Type B pancreatic cell (in vitro differentiated cells): Measurements from ENCODE around the gene TAF5. TPM values are rescaled to one million over a fixed set of nuclear protein-coding genes. Genes with fewer than 3 reads are reported as not detected.
A peak's percentile ranks its signal among the peaks of the same experiment; 100 is the strongest.
"Not testable (repeated sequence)": the region's sequence is repeated elsewhere in the genome, so short reads cannot be mapped to it uniquely, and the experiment has no call there.

Experiments used
- DNase-seq: peaks from one replicate; pipeline ENCODE4 v3.0.0; 2021; ENCODE audit warnings: mixed read lengths; ENCODE audit not compliant: unreplicated experiment; ENCODE audit errors: extremely low spot score
- H3K27ac Mint-ChIP-seq: 2 replicates; pipeline ENCODE4 v1.8.0; 2021; ENCODE audit warnings: mild to moderate bottlenecking, mixed read lengths
- H3K27me3 Mint-ChIP-seq: 2 replicates; pipeline ENCODE4 v1.8.0; 2021; ENCODE audit warnings: mixed read lengths
- H3K36me3 Mint-ChIP-seq: 2 replicates; pipeline ENCODE4 v1.8.0; 2021; ENCODE audit warnings: mixed read lengths
- H3K4me1 Mint-ChIP-seq: one replicate; pipeline ENCODE4 v1.8.0; 2021; ENCODE audit warnings: mixed read lengths; ENCODE audit not compliant: unreplicated experiment
- H3K4me3 Mint-ChIP-seq: 2 replicates; pipeline ENCODE4 v1.8.0; 2021; ENCODE audit warnings: mild to moderate bottlenecking, mixed read lengths
- H3K9me3 Mint-ChIP-seq: 2 replicates; pipeline ENCODE4 v1.8.0; 2021; ENCODE audit warnings: mixed read lengths
- total RNA-seq: library from RNA; stranded (reverse); gene quantifications from 2 replicates; pipeline ENCODE4 v1.2.1, GENCODE V29; 2021; ENCODE audit warnings: low replicate concordance
- TF ChIP-seq, protein P1 (sequence below): fragments of 200-600 bp; sonication (generic); conservative IDR thresholded peaks from 2 replicates; pipeline ENCODE4 v1.5.0; 2021; ENCODE audit warnings: antibody characterized with exemption, mild to moderate bottlenecking

TAF5 gene
- total RNA-seq, 1 donor from 2014 or later: 10.0 TPM

DNA sequence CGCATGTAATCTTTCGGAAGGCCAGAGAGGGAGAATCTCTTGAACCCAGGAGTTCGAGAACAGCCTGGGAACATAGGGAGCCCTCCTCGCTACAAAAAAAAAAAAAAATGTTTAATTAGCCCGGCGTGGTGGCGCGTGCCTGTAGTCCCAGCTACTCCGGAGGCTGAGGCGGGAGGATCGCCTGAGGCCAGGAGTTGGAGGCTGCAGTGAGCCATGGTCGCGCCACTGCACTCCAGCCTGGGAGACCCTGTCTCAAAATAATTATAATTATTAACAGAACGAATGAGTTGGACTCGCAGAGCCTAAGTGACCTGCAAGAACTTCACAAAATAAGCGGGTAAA lies 17.6 kb upstream of the TAF5 start:
- Mint-ChIP-seq H3K27ac (peak overlapping the region; percentile 41), H3K9me3 (no peaks in the 10 kb centered on the region), H3K36me3 (peaks cover 4% of the 10 kb centered on the region), H3K27me3 (no peaks in the 10 kb centered on the region), H3K4me3 (peak overlapping the region; percentile 93), H3K4me1 (peaks cover 4% of the 10 kb centered on the region)
- no peak for DNase-seq
- TF ChIP-seq, protein P1, sequence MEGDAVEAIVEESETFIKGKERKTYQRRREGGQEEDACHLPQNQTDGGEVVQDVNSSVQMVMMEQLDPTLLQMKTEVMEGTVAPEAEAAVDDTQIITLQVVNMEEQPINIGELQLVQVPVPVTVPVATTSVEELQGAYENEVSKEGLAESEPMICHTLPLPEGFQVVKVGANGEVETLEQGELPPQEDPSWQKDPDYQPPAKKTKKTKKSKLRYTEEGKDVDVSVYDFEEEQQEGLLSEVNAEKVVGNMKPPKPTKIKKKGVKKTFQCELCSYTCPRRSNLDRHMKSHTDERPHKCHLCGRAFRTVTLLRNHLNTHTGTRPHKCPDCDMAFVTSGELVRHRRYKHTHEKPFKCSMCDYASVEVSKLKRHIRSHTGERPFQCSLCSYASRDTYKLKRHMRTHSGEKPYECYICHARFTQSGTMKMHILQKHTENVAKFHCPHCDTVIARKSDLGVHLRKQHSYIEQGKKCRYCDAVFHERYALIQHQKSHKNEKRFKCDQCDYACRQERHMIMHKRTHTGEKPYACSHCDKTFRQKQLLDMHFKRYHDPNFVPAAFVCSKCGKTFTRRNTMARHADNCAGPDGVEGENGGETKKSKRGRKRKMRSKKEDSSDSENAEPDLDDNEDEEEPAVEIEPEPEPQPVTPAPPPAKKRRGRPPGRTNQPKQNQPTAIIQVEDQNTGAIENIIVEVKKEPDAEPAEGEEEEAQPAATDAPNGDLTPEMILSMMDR: no peak

DNA sequence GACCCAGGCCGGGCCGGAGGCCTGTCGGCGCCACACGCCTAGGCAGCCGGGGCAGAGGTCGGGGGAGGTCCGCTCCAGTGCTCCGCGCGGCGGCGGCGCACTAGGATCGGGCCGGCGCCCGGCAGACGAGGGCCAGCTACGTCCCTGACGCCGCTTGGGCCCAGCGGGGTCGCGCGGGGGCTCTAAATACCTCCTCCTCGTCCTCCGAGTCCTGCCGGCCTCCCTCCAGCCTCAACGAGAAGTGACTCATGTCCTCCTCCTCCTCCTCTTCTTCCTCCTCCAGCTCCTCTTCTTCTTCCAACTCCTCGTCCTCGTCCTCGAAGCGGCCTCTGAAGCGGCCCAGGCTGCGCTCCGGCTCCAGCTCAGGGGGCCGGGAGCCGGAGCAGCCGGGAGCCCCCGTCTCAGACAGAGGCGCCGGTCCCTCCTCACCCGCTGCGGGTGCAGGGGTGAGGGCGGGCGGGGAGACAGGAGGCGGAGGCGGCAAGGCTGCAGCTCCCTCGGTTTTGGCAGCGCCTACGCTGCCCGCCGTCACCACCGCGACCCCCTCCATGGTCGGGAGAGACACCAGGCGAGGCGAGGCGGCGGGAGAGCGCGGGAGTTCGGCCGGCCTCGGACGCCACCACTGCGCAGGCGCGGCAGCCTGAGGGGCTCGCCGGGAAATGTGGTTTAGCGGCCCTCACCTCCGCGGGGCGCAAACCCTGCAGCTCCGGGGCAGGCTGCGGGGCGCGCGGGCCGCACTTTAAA lies 17.1 kb upstream of the TAF5 start, which contains the start of gene PCGF6:
Gene PCGF6, minus strand, starts transcription at position 624 of the 744 bp plus-strand sequence. Its CDS starts 74 bp downstream, at position 550.
- Mint-ChIP-seq H3K36me3 (peaks cover 3% of the 10 kb centered on the region), H3K9me3 (no peaks in the 10 kb centered on the region), H3K4me3 (peak within 1 kb of the TSS; percentile 93), H3K27me3 (no peaks in the 10 kb centered on the region), H3K27ac (peak within 1 kb of the TSS; percentile 63), H3K4me1 (peaks cover 4% of the 10 kb centered on the region)
- peak; percentile 91 for DNase-seq
- TF ChIP-seq, protein P1: no peak

DNA sequence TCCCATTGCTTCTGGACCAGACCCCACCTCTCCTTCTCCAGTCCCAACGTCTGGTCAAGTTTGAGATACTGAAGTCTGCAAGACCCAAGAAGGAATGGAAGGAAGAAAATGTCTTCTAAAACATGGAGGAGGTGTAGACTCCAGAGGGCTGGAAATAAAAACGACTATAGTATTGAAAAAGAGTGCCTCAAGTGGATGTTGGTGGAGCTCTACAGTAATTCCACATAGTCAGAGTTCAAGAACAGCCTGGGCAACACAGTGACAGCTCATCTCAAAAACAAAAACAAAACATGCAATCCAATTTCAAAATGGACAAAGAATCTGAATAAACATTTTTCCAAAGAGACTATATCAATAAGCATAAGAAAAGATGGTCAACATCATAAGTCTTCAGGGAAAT lies 14.5 kb upstream of the TAF5 start:
- H3K4me3 Mint-ChIP-seq: no peak overlapping the region
- H3K27me3 Mint-ChIP-seq: no peaks in the 10 kb centered on the region
- no peaks in the 10 kb centered on the region for H3K9me3 Mint-ChIP-seq
- TF ChIP-seq, protein P1: no peak
- peaks cover 3% of the 10 kb centered on the region for H3K36me3 Mint-ChIP-seq
- no peak for DNase-seq
- H3K27ac Mint-ChIP-seq: no peak overlapping the region
- H3K4me1 Mint-ChIP-seq: peaks cover 4% of the 10 kb centered on the region

DNA sequence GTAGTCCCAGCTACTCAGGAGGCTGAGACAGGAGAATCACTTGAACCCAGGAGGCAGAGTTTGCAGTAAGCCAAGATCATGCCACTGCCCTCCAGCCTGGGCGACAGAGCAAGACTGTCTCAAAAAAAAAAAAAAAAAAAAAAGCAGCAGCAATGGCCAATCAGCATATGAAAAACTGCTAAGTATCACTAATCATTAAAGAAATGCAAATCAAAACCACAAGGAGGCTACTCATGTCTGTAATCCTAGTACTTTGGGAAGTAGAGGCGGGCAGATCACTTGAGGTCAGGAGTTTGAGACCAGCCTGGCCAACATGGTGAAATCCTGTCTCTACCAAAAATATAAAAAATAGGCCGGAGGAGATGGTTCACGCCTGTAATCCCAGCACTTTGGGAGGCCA lies 13.2 kb upstream of the TAF5 start:
- H3K36me3 Mint-ChIP-seq, H3K27ac Mint-ChIP-seq, H3K4me3 Mint-ChIP-seq, H3K4me1 Mint-ChIP-seq, DNase-seq, H3K9me3 Mint-ChIP-seq, H3K27me3 Mint-ChIP-seq: not testable (repeated sequence)

DNA sequence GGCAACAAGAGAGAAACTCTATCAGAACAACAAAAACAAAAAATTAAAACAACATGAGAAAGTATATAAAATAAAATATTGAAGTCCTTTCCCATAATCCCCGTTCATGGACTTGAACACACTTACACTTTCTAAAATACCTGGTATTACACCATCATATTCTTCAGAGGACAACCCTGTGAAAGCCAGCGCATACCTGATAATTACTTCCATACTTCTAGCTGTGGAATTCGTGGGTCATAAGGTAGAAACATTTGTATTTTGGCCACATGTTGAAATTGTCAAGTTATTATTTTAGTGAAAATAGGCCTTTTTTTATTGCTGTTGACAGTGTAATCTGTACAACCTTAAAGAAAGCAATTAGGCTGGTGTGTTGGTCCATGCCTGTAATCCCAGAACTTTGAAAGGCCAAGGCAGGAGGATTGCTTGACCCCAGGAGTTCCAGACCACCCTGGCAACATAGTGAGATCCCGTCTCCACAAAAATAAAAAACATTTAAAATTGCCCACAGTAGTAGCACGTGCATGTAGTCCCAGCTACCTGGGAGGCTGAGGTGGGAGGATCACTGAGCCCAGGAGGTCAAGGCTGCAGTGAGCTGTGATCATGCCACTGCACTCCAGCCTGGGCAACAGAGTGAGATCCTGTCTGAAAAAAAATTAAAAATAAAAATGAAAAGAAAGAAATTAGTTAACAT lies 11.7 kb upstream of the TAF5 start:
- TF ChIP-seq, protein P1: no peak
- Mint-ChIP-seq H3K36me3 (no peaks in the 10 kb centered on the region), H3K27me3 (no peaks in the 10 kb centered on the region), H3K9me3 (no peaks in the 10 kb centered on the region), H3K4me3 (no peak overlapping the region), H3K27ac (no peak overlapping the region), H3K4me1 (no peaks in the 10 kb centered on the region)
- no peak for DNase-seq

DNA sequence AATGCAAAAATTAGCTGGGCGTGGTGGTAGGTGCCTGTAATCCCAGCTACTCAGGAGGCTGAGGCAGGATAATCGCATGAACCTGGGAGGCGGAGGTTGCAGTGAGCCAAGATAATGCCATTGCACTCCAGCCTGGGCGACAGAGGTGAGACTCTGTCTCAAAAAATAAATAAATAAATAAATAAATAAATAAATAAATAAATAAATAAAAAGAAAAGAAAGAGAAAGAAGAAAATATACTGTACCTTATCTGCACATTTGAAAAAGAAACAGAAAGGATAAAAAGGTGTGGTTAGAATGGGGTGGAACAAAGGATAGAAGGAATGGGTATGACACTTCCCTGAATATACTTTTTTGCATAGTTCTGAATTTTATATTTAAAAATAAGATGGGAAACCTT lies 8.3 kb upstream of the TAF5 start:
- not testable (repeated sequence) for H3K4me1 Mint-ChIP-seq, H3K36me3 Mint-ChIP-seq, H3K4me3 Mint-ChIP-seq, H3K27ac Mint-ChIP-seq, H3K9me3 Mint-ChIP-seq, DNase-seq, H3K27me3 Mint-ChIP-seq

DNA sequence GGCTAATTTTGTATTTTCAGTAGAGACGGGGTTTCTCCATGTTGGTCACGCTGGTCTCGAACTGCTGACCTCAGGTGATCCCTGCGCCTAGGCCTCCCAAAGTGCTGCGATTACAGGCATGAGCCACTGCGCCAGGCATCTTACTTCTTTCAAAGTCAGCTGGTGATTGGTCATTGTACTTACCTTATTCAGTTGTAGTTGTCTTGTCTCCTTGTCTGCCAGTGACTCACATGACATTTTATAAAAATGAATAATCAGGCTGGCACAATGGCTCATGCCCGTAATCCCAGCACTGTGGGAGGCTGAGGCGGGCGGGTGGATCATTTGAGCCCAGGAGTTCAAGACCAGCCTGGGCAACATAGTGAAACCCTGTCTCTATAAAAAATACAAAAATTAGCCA lies 7.0 kb upstream of the TAF5 start:
- not testable (repeated sequence) for H3K36me3 Mint-ChIP-seq, H3K27me3 Mint-ChIP-seq, DNase-seq, H3K27ac Mint-ChIP-seq, H3K9me3 Mint-ChIP-seq, H3K4me1 Mint-ChIP-seq, H3K4me3 Mint-ChIP-seq
